ENCODE data around the gene SWT1.

SWT1 gene

GRCh38 chr1:185325413-185325812 lies 168.4 kb downstream of the SWT1 start:
- DNase-seq = no peak

DNA sequence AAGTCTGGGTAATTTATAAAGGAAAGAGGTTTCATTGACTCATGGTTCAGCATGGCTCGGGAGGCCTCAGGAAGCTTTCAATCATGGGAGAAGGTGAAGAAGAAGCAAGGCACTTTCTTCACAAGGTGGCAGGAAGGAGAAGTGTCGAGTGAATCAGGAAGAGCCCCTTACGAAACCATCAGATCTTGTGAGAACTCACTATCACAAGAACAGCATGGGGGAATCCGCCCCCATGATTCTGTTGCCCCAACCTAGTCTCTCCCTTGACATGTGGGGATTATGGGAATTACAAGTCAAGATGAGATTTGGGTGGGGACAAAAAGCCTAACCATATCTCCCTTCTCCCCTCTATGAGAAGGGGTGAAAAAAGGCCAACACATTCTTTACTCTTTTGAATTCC lies 171.3 kb downstream of the SWT1 start:
- DNase-seq = no peak

DNA sequence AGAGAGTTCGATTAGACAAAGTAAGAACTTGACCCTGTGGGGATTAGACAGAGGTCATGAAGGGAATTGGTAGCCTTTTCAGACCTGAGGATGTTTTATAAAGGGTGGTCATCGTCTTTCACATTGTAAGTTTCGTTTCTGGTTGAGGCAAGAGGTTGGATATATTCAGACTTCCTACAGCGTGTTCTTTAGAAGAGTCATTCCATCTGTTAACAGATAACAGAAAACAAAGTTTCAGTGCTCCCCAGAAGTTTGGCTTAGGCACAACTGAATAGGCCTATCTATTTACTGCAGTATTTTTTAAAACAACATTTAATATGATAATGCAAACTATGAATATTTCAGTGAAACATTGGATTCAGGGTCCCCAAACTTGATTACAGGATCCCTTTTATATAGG lies 177.2 kb downstream of the SWT1 start:
- no peak for DNase-seq

DNA sequence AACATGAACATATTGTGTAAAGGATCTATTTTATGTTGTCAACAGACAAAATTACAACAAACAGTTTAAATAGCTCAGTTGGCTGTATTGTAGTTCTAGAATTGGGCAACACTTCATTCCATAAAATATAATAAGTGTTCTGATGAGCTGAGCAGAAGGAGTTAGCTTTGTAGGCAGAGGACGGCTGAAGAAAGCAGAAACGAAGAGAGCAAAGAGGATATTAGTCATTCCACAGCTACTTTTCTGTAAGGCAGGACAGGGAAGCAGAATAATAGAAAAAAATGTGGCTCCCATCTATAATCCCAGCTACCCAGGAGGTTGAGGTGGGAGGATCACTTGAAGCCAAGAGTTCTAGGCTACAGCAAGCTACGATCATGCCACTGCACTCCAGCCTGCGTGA lies 180.3 kb downstream of the SWT1 start:
- DNase-seq = no peak

- no peak for DNase-seq
These were observed 182.0 kb downstream of the SWT1 start for GRCh38 chr1:185338719-185339622.

GRCh38 chr1:185341196-185341781 lies 184.3 kb downstream of the SWT1 start:
- no peak for DNase-seq
